SW480 (cell line): ENCODE data around the gene TMEM248.
A peak's percentile ranks its signal among the peaks of the same experiment; 100 is the strongest.
"Not testable (repeated sequence)": the region's sequence is repeated elsewhere in the genome, so short reads cannot be mapped to it uniquely, and the experiment has no call there.

Experiments used
- DNase-seq: peaks from one replicate; pipeline ENCODE4 v3.0.0-alpha.2; 2016; ENCODE audit warnings: low spot score

Gene TMEM248, protein sequence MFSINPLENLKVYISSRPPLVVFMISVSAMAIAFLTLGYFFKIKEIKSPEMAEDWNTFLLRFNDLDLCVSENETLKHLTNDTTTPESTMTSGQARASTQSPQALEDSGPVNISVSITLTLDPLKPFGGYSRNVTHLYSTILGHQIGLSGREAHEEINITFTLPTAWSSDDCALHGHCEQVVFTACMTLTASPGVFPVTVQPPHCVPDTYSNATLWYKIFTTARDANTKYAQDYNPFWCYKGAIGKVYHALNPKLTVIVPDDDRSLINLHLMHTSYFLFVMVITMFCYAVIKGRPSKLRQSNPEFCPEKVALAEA

DNA sequence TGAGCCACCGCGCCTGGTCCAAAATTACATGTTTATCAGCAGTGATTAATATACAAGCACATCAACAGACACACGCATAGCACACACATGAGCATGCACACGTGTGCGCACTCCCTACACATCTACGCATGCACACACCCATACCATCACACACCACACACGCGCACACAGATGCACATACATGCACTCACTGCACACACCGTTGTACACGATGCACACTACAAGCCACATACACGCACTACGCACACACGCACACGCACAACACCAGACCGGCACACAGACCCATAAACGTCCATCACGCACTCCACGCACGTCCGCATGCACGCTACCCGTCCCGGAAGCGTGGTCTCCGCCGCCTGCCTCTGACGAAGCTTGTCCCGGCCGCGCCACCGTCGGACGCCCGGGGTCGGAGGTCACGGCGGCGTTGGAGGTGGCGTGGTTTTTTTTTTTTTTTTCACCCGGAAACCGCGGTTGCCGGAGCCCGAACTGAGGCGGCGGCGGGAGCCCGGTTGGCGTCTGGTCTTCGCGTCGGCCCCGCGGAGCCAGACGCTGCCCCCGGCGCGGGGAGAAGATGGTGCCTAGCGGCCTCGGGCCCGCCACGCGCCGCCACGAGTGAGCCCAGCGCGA, at the start of gene TMEM248:
TSS of gene TMEM248 (plus strand) at position 457 of the 627 bp plus-strand sequence. CDS start 20,641 bp downstream, outside the sequence.
- peak; percentile 91 for DNase-seq

GRCh38 chr7:66873476-66873875, 47.5 kb upstream of the TMEM248 start:
- DNase-seq, result no peak

GRCh38 chr7:66877577-66878300, 43.3 kb upstream of the TMEM248 start:
- no peak for DNase-seq

DNA sequence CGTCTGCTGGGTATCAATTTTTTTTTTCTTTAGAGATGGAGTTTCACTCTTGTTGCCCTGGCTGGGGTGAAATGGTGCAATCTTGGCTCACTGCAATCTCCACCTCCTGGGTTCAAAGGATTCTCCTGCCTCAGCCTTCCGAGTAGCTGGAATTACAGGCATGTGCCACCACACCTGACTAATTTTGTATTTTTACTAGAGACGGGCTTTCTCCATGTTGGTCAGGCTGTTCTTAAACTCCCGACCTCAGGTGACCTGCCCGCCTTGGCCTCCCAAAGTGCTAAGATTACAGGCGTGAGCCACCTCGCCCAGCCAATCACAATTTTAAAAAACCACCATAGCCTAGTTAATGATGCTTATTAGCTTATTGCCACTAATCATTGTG, 42.7 kb upstream of the TMEM248 start:
- DNase-seq, result not testable (repeated sequence)

- no peak for DNase-seq
Measured at GRCh38 chr7:66880053-66880452, 41.0 kb upstream of the TMEM248 start.

DNA sequence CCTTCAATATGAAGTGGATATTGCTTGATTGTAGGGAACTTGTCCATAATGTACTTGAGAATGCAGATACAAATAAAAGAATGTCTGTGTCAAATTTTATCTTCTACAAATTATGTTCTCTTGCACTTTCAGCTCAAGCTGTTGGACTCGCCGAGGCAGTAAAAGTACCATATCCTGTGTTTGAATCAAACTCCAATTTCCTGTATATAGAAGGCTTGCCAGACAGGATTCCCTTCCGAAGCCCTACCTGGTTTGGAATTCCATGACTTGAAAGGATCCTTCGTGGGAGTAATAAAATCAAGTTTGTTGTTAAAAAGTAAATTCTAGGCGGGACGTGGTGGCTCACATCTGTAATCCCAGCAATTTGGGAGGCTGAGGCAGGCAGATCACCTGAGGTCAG, 40.4 kb upstream of the TMEM248 start:
- DNase-seq, result not testable (repeated sequence)

DNA sequence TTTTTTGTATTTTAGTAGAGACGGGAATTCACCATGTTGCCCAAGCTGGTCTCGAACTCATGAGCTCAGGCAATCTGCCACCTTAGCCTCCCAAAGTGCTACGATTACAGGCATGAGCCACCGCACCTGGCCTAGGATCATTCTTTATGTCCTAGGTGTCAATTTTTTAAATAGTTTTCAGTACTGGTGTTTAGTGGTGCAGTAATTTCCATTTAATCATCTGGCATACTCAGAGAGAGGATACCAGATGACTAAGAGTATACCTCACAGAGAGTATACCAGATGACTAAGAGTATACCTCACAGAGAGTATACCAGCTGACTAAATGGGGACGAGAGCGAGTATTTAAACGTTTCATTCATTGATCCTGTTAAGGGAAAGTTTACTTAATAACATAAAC, 37.3 kb upstream of the TMEM248 start:
- DNase-seq, result no peak

DNA sequence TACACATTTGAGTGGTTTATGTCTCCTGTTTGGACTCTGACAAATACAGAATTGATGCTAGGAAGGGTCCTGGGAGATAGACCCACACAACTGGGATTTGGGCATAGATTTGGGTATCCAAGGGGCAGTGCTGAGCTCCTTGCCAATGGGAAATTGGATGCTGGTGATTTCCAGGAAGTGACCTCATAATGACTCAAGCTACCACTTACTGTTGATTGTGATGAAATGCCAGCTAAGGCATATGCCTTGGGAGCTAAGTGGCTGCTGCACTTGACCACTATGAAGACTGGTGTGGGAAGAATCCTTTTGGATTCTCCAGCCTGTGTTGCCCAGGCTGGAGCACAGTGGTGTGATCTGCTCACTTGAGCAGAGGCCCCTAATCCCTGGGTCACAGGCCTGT, 36.5 kb upstream of the TMEM248 start:
- DNase-seq, result not testable (repeated sequence)

GRCh38 chr7:66886152-66886551, 34.9 kb upstream of the TMEM248 start:
- no peak for DNase-seq

DNA sequence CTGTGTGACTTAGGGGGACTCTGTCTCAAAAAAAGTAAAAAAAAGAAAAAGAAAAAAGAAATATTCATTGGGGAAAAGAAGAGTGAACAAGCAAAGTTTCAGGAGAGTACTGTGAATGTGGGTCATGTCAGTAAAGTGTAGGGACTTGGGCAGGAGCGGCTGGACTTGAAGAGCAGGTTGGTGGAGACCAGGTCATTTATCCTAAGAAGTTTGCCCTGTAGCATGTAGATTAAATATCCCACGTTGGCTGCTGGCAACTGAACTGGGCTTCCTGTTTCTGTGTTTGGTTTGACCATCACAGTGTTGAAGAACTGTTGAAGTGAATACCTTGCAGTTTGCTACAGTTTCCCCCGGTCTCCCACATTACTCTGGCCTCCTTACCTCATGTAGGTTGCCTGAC, 32.8 kb upstream of the TMEM248 start:
- not testable (repeated sequence) for DNase-seq

GRCh38 chr7:66894463-66895080, 26.5 kb upstream of the TMEM248 start:
- no peak for DNase-seq

DNA sequence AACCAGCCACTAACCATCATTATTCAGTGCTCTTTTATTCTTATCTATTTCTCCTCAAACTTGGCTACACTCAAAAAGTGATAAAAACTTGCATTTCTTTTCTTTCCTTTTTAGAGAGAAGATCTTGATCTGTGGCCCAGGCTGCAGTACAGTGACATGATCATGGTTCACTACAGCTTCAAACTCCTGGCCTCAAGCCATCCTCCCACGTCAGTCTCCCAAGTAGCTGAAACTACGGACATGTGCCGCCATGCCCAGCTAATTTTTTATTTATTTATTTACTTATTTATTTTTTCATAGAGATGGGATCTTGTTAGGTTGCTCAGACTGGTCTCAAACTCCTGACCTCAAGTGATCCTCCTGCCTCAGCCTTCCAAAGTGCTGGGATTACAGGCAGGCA, 24.6 kb upstream of the TMEM248 start:
- no peak for DNase-seq

DNA sequence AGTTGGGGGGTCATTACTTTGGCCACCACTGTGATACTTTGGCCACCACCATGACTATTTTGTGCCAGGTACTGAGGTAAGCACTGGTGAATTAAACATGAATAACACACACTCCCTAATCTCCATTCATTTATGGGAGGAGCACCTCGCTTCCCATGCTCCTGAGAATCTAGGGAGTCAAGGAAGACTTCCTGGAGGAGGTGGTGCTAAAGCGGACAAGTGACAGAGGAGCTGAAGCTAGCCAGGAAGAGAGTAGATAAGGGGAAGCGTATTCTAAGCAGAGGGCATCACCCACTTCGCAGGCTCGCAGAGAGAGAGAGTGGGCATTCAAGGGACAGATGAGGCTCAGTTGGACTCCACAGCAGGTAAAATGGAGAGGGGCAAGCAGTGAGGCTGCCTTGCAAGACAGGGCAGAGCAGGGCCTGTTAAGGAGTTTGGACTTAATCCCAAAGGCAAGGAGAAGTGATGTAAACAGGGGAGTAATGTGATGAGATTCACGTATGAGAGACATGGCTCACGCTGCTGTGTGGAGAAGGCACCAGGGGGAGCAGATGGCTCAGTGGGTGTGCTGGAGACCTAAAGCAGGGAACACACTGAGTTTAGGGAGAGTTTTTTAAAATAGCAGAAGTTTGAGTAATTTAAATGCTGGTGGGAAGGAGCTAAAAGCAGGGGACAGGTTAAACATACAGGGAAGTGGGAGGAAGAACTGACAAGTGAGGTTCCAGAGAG, 21.3 kb upstream of the TMEM248 start:
- no peak for DNase-seq

DNA sequence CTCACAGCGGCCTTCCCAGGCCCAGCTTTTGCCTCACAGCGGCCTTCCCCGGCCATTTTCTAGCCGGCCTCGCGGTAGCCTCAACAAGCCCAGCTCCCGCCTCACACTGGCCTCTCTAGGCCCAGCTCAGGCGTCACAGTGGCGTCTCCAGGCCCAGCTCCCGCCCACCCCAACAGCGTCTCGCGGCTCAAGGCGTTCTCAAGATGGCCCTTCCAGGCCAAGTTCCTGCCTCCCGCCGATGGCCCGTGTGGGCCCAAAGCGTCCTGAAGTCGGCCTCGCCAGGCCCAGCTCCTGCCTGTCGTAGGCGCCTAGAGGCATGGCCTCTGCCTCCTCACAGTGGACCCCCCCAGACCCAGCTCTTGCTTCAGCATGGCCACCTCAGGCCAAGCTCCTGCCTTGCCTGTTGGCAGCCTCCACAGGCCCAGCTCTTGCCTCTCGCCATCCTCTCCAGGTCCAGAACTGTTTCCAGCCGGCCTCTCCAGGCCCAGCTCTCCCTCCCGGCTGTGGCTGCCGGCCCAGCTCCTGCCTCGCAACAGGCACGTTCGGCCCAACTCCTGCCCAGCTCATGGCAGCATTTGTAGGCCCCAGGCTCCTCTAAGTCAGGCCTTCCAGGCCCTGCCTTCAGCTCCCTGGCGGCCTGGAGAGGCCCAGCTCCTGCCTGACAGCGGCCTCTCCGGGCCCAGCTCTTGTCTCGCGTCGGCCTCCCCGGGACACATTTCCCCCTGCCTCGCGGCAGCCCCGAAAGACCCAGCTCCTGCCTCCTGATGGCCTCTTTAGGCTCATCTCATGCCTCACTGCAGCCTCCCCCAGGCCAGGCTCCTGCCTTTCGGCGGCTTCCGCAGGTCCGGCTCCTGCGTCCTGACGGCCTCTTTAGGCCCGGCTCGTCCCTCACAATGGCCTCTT, 18.8 kb upstream of the TMEM248 start:
- DNase-seq, result no peak

GRCh38 chr7:66902844-66903180, 18.2 kb upstream of the TMEM248 start:
- no peak for DNase-seq

- DNase-seq, result no peak
Measured at GRCh38 chr7:66903360-66904062, 17.5 kb upstream of the TMEM248 start.

- DNase-seq, result no peak
Measured at GRCh38 chr7:66904063-66904593, 16.9 kb upstream of the TMEM248 start.

GRCh38 chr7:66905278-66905677, 15.7 kb upstream of the TMEM248 start:
- no peak for DNase-seq

DNA sequence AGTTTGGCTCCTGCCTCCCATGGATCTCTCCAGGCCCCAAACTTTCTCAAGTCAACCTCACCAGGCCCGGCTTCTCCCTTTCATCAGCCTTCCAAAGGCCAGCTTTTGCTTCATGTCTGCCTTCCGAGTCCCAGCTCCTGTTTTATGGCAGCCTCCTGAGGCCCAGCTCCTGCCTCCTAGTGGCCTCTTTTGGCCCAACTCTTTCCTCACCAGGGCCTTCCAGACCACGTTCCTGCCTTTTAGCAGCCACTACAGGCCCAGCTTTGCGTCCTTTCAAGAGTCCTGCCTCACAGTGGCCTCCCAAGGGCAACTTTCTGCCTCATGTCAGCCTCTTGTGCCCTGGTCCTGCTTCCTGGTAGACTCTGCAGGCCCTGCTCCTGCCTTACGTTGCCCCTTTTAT, 15.3 kb upstream of the TMEM248 start:
- no peak for DNase-seq

DNA sequence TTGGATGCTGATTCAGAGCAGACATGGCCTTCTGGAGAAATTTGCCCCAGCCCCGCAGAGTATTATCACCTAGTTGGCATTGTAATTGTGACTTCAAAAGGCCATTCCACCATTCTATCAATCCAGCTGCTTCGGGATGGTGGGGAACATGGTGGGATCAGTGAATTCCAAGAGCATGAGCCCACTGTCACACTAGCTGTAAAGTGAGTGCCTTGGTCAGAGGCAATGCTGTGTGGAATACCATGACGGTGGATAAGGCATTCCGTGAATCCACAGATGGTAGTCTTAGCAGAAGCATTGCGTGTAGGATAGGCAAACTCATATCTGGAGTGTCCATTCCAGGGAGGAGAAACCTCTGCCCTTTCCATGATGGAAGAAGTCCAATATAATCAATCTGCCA, 13.3 kb upstream of the TMEM248 start:
- DNase-seq, result no peak
